GM19023 (cell line): Measurements from ENCODE around the gene NRL.

ENCODE experiments used
- ATAC-seq: cut with Tn5 transposase; IDR thresholded peaks from one replicate; pipeline ENCODE4 v1.9.1; 2021; ENCODE audit warnings: mild to moderate bottlenecking, moderate library complexity; ENCODE audit not compliant: unreplicated experiment

NRL gene

GRCh38 chr14:24083462-24083861 lies 31.3 kb downstream of the NRL start:
- no peak for ATAC-seq

- ATAC-seq = no peak
Measured at GRCh38 chr14:24082411-24083080, 32.2 kb downstream of the NRL start.

DNA sequence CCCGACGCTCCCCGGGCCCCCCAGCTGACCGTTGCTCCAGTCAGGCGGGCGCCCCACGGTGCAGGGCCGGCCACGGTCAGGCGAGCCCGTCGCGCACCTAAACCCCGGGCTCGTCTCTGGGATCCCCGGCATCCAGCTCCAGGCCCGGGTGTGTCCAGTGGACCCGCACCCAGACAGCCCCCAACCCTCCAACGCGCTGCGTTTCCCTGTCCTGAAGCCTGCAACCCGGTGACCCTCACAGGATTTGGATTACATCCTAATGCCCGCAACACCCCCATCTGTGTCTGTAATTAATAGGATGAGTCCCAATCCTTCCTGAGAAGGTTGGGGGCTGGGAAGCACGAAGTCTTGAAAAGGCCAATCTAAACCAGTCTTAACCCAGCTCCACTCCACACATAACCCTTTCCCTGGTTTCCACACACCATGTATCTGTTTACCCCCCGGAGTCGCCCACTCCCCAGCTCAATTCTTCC lies 33.0 kb downstream of the NRL start:
- ATAC-seq = no peak

GRCh38 chr14:24080888-24081738 lies 33.6 kb downstream of the NRL start:
- peak; percentile 93 for ATAC-seq

GRCh38 chr14:24080142-24080530 lies 34.6 kb downstream of the NRL start:
- ATAC-seq = no peak

DNA sequence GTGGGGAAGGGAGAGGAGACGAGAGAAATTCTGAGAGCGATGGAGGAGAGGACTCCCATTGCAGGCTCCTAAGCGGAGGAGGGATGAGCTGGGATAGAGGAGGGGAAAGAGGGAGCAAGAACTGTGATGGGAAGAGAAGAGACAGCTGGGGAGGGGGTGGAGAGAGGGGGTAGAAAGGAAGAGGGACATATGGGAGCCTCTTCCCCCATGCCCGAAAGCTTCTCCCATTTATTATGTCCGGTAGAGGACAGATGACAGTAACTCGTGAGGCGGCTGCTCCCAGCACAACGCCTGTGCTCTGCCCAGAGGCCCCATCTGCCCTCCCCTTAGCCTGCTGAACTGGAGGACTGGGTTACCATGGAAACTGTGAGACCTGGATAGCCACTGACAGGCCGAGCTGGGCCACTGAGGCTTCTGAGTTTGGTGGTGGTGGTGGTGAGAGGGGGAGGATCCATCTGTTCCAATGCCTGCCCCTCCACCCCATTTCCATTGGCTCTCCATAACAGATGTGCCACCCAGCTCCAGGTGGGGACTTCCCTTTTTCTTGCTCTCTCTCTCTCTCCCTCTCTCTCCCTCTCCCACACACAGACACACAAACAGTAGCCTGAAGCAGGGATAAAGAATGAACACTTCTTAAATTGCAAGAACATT lies 35.1 kb downstream of the NRL start:
- ATAC-seq = no peak

DNA sequence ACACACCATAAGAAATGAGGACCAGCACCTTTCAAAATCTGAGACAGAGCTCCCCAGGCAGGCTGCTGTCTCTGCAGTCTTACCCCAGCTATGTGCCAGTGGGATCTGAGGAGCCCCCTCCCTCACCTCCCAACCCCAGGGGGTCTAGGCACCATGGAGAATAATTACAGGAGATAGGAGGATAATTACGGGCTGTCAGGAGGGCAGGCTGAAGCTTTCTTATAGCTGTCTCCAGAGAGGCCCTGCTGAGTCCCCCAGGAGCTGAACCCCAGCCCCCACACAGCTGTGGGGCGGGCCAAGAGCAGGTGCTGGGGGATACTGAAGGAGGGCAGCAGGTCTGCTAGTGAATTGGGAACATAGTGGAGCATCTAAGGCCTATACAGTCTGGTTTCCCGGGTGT lies 36.6 kb downstream of the NRL start:
- no peak for ATAC-seq

DNA sequence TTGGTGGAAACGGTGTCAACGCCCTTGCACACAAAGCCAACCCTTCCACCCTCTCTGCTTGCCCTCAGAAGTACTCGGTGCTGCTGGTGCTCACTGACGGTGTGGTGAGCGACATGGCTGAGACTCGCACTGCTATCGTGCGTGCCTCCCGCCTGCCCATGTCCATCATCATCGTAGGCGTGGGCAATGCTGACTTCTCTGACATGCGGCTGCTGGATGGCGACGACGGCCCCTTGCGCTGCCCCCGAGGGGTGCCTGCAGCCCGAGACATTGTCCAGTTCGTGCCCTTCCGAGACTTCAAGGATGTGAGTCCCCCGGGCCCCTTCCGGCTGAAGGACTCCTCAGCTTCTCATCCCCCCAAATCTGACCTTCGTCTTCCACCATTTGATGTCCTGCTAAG lies 37.7 kb downstream of the NRL start:
- ATAC-seq = no peak

- no peak for ATAC-seq
Measured at GRCh38 chr14:24076302-24076601, 38.5 kb downstream of the NRL start.

GRCh38 chr14:24075485-24076301 lies 39.1 kb downstream of the NRL start:
- peak; percentile 53 for ATAC-seq

GRCh38 chr14:24074625-24075484 lies 39.9 kb downstream of the NRL start:
- ATAC-seq = no peak

GRCh38 chr14:24072881-24073877 lies 41.6 kb downstream of the NRL start:
- no peak for ATAC-seq

- no peak for ATAC-seq
Measured at GRCh38 chr14:24072436-24072835, 42.3 kb downstream of the NRL start.

DNA sequence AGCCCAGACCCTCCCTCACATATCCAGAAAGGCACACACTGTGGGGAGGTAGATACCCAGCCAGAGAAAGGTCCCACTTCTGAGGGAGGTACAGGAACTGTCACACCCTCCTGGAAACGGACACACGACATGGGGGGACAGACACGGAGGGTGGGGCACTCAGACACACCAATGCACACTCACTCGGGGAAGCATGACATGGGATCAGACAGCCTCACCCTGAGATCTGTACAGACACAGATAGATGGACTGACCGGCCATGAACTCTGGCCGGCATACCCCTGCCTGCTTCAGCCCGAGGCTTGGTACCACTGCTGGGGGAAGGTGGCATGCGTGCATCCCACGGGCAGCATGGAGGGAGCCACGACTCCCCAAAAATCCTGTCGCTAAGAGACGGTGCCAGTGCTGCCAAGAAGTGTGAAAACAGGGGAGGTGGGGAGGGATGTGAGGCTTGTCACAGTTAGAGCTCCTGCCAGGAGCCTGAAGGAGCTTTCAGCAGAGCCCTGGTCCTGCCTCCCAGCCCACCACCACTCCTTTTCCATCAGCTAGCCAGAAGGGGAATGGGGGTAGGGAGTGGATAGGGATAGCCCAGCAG lies 42.8 kb downstream of the NRL start:
- ATAC-seq = no peak

- ATAC-seq = no peak
Measured at GRCh38 chr14:24071144-24071697, 43.5 kb downstream of the NRL start, which contains the start of gene CPNE6. Gene CPNE6 (plus strand): TSS chr14:24071562. CDS start chr14:24072937, 1,375 bp downstream.

GRCh38 chr14:24070285-24071143 lies 44.2 kb downstream of the NRL start:
- ATAC-seq = no peak

- ATAC-seq = no peak
Measured at GRCh38 chr14:24069411-24069735, 45.4 kb downstream of the NRL start.
